SK-N-SH (cell line): ENCODE measurements around the gene CYP27C1. TPM values are rescaled to one million over a fixed set of nuclear protein-coding genes. Genes with fewer than 3 reads are reported as not detected.
"Not testable (repeated sequence)": the region's sequence is repeated elsewhere in the genome, so short reads cannot be mapped to it uniquely, and the experiment has no call there.

Experiments used
- CTCF ChIA-PET: fragments of 300-600, 350-600 bp; formaldehyde crosslinking; extraction: SDS; loops from one replicate; lab custom pipeline; 2021; lab: Yijun Ruan, JAX
- POLR2A ChIA-PET: fragments of 350-600 bp; sonication (Branson Sonifier 250); formaldehyde crosslinking; extraction: SDS; loops from one replicate; lab custom pipeline; 2020; ENCODE audit warnings: antibody characterized with exemption, inconsistent platforms; lab: Yijun Ruan, JAX
- DNase-seq: peaks from one replicate; pipeline ENCODE4 v3.0.0; 2012
- H2AFZ ChIP-seq: fragments of 200-600 bp; sonication (generic); 2 replicates; pipeline ENCODE4 v1.8.1; 2016; ENCODE audit warnings: antibody characterized with exemption, mild to moderate bottlenecking, low read depth
- H3F3A ChIP-seq: fragments of 200-600 bp; sonication (generic); replicated peaks from 2 replicates; pipeline ENCODE3; 2016; ENCODE audit warnings: antibody characterized with exemption, mild to moderate bottlenecking; ENCODE audit not compliant: insufficient read depth
- H3K27ac ChIP-seq, 2 experiments: fragments of 200-500 bp in 1 of 2; fragments of 200-600 bp in 1 of 2; sonication (Bioruptor generic) in 1 of 2; sonication (generic), shearing (Covaris generic) in 1 of 2; 2 replicates each; pipeline versions ENCODE4 v1.5.1 to v1.6.1; 2014 to 2016; ENCODE audit warnings: low read depth in 2 of 2, inconsistent platforms in 1 of 2, low read length in 1 of 2, mild to moderate bottlenecking in 1 of 2, mixed read lengths in 1 of 2
- H3K27me3 ChIP-seq: fragments of 200-600 bp; sonication (generic), shearing (Covaris generic); 2 replicates; pipeline ENCODE4 v1.6.1; 2016; ENCODE audit warnings: mixed run types; ENCODE audit not compliant: insufficient read depth
- H3K36me3 ChIP-seq, 2 experiments: fragments of 200-500 bp in 1 of 2; fragments of 200-600 bp in 1 of 2; sonication (Bioruptor generic) in 1 of 2; sonication (generic) in 1 of 2; replicated peaks in 1 of 2; 2 replicates each; pipeline versions ENCODE3 to v1.5.1; 2014 to 2016; ENCODE audit warnings: low read length in 1 of 2, mild to moderate bottlenecking in 1 of 2; ENCODE audit not compliant: insufficient read depth in 2 of 2, control insufficient read depth in 1 of 2
- H3K4me1 ChIP-seq, 2 experiments: fragments of 200-500 bp in 1 of 2; fragments of 200-600 bp in 1 of 2; sonication (Bioruptor generic) in 1 of 2; sonication (generic), shearing (Covaris generic) in 1 of 2; 2 replicates each; pipeline versions ENCODE4 v1.5.1 to v1.6.1; 2014 to 2016; ENCODE audit warnings: low read depth in 1 of 2, low read length in 1 of 2, mixed run types in 1 of 2; ENCODE audit not compliant: insufficient read depth in 2 of 2, control insufficient read depth in 1 of 2
- H3K4me2 ChIP-seq: fragments of 200-600 bp; sonication (generic), shearing (Covaris generic); 2 replicates; pipeline ENCODE4 v1.6.1; 2017; ENCODE audit warnings: mixed run types
- H3K4me3 ChIP-seq, 2 experiments: fragments of 200-500 bp in 1 of 2; fragments of 200-600 bp in 1 of 2; sonication (Bioruptor generic) in 1 of 2; sonication (generic), shearing (Covaris generic) in 1 of 2; 2 replicates each; pipeline versions ENCODE4 v1.5.1 to v1.8.1; 2014 to 2016; ENCODE audit warnings: low read depth in 2 of 2, inconsistent platforms in 1 of 2, low read length in 1 of 2, mild to moderate bottlenecking in 1 of 2, mixed read lengths in 1 of 2, moderate library complexity in 1 of 2
- H3K79me2 ChIP-seq: fragments of 200-600 bp; sonication (generic); 2 replicates; pipeline ENCODE4 v1.8.1; 2017; ENCODE audit warnings: mild to moderate bottlenecking; ENCODE audit not compliant: insufficient read depth
- H3K9ac ChIP-seq: fragments of 200-600 bp; sonication (generic); 2 replicates; pipeline ENCODE4 v1.6.1; 2017; ENCODE audit warnings: mixed run types
- H3K9me2 ChIP-seq: fragments of 200-600 bp; sonication (generic); 2 replicates; pipeline ENCODE4 v1.6.1; 2017; ENCODE audit warnings: mixed run types
- H3K9me3 ChIP-seq: fragments of 200-600 bp; sonication (generic); 2 replicates; pipeline ENCODE4 v1.6.1; 2017; ENCODE audit warnings: mixed run types, mild to moderate bottlenecking, moderate library complexity
- H4K20me1 ChIP-seq: fragments of 200-600 bp; sonication (generic); 2 replicates; pipeline ENCODE4 v1.6.1; 2017; ENCODE audit warnings: mild to moderate bottlenecking, mixed run types; ENCODE audit not compliant: insufficient read depth
- CHD2 ChIP-seq: fragments of 150-350 bp; IDR thresholded peaks from 2 replicates; pipeline ENCODE4 v1.6.1; 2018; ENCODE audit warnings: low read length; ENCODE audit not compliant: partially characterized antibody
- EZH2phosphoT487 ChIP-seq: fragments of 200-600 bp; sonication (generic); IDR thresholded peaks from 2 replicates; pipeline ENCODE4 v1.6.1; 2017; ENCODE audit warnings: low read depth, mixed run types, mild to moderate bottlenecking, antibody characterized with exemption, moderate library complexity, borderline replicate concordance
- FOXJ3 ChIP-seq: sonication (generic); formaldehyde crosslinking; IDR thresholded peaks from 2 replicates; pipeline ENCODE4 v1.5.1; 2020; ENCODE audit warnings: mild to moderate bottlenecking, missing genetic modification reagents
- FOXM1 ChIP-seq: IDR thresholded peaks from 2 replicates; pipeline ENCODE4 v1.4.0; 2012; ENCODE audit warnings: low read depth, mild to moderate bottlenecking
- JUND ChIP-seq: IDR thresholded peaks from 2 replicates; pipeline ENCODE4 v1.4.0; 2012
- MXI1 ChIP-seq: IDR thresholded peaks from 2 replicates; pipeline ENCODE4 v1.6.1; 2012; ENCODE audit warnings: mild to moderate bottlenecking, low read depth, low read length, improper control_type of control experiment
- RAD21 ChIP-seq: IDR thresholded peaks from 2 replicates; pipeline ENCODE4 v1.6.1; 2012; ENCODE audit warnings: mild to moderate bottlenecking, low read length
- TAF1 ChIP-seq: IDR thresholded peaks from 2 replicates; pipeline ENCODE4 v1.6.1; 2012; ENCODE audit warnings: low read depth, mild to moderate bottlenecking, low read length, moderate library complexity, borderline replicate concordance
- TEAD4 ChIP-seq: IDR thresholded peaks from 2 replicates; pipeline ENCODE4 v1.4.0; 2012; ENCODE audit warnings: mild to moderate bottlenecking, borderline replicate concordance; ENCODE audit not compliant: insufficient read depth
- USF1 ChIP-seq: IDR thresholded peaks from 2 replicates; pipeline ENCODE4 v1.4.0; 2012; ENCODE audit warnings: low read depth, borderline replicate concordance
- YY1 ChIP-seq: IDR thresholded peaks from 2 replicates; pipeline ENCODE4 v1.4.0; 2012; ENCODE audit warnings: low read depth, mild to moderate bottlenecking
- WGBS: methylation state at CpG from one replicate; pipeline ENCODE4 v1.1.6; 2017; ENCODE audit warnings: low lambda C conversion rate; 5-methylcytosine and 5-hydroxymethylcytosine counted together
- polyA plus RNA-seq, 3 experiments: library from polyadenylated mRNA; depleted of rRNA; stranded (reverse); fragments of >200 nt; gene quantifications; 2 replicates each; pipeline ENCODE4 v1.2.3, GENCODE V29; 2012
- TF ChIP-seq, protein P1 (sequence below): fragments of 200-600 bp; sonication (generic); IDR thresholded peaks from 2 replicates; pipeline ENCODE4 v1.6.1; 2017; ENCODE audit warnings: antibody characterized with exemption, mild to moderate bottlenecking, moderate library complexity

Gene CYP27C1
- polyA plus RNA-seq, 1 of the 3 experiments (the other 2 are of a cell fraction) = not detected

- Histone ChIP-seq H3K4me1 (peaks cover 0 to 4% of the 10 kb centered on the region in 2 experiments; a peak in 1 of 4 replicates), H3K36me3 (no peaks in the 10 kb centered on the region), H3K27ac (no peak overlapping the region), H3K27me3 (no peaks in the 10 kb centered on the region; the same call in 1 of the 2 replicates), H4K20me1 (no peaks in the 10 kb centered on the region), H3K9me3 (no peaks in the 10 kb centered on the region), H3K9me2 (no peaks in the 10 kb centered on the region), H2AFZ (no peak overlapping the region), H3K79me2 (no peaks in the 10 kb centered on the region), H3K4me2 (no peak overlapping the region), H3K9ac (no peak overlapping the region), H3F3A (no peaks in the 10 kb centered on the region), H3K4me3 (no peak overlapping the region)
- DNase-seq = no peak
- POLR2A ChIA-PET = no interaction called here
- no peak for TF ChIP-seq JUND
- TF ChIP-seq YY1 = no peak
- TF ChIP-seq CHD2 = no peak
- TF ChIP-seq TEAD4 = no peak
- TF ChIP-seq EZH2phosphoT487 = no peak
- TF ChIP-seq TAF1 = no peak
- TF ChIP-seq, protein P1, sequence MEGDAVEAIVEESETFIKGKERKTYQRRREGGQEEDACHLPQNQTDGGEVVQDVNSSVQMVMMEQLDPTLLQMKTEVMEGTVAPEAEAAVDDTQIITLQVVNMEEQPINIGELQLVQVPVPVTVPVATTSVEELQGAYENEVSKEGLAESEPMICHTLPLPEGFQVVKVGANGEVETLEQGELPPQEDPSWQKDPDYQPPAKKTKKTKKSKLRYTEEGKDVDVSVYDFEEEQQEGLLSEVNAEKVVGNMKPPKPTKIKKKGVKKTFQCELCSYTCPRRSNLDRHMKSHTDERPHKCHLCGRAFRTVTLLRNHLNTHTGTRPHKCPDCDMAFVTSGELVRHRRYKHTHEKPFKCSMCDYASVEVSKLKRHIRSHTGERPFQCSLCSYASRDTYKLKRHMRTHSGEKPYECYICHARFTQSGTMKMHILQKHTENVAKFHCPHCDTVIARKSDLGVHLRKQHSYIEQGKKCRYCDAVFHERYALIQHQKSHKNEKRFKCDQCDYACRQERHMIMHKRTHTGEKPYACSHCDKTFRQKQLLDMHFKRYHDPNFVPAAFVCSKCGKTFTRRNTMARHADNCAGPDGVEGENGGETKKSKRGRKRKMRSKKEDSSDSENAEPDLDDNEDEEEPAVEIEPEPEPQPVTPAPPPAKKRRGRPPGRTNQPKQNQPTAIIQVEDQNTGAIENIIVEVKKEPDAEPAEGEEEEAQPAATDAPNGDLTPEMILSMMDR = no peak
- no peak for TF ChIP-seq MXI1
- no peak for TF ChIP-seq FOXJ3 (CRISPR knock-in tag)
- no peak for TF ChIP-seq USF1
- TF ChIP-seq RAD21 = no peak
- TF ChIP-seq FOXM1 = no peak
- WGBS = 67% methylated on average over 5 of the region's 5 CpGs
- CTCF ChIA-PET = interaction anchor here (1.6 kb wide), 1 partner anchor 251 kb away, joined by 4 read pairs; no protein-coding TSS in a partner anchor
These were observed 8.0 kb upstream of the CYP27C1 start for GRCh38 chr2:127228102-127228501.

GRCh38 chr2:127227264-127227660, 7.2 kb upstream of the CYP27C1 start:
- H3K4me2 ChIP-seq, H3K36me3 ChIP-seq, H3K9me2 ChIP-seq, H3K4me1 ChIP-seq, POLR2A ChIA-PET, H3K4me3 ChIP-seq, CTCF ChIA-PET, H2AFZ ChIP-seq, H3F3A ChIP-seq, H3K27me3 ChIP-seq, H3K9ac ChIP-seq, DNase-seq, H3K27ac ChIP-seq, H3K9me3 ChIP-seq, H3K79me2 ChIP-seq, H4K20me1 ChIP-seq: not testable (repeated sequence)
- 71% methylated on average over 5 of the region's 5 CpGs for WGBS
